H7 (cell line): Measurements from ENCODE around the gene PIK3R5. TPM values are rescaled to one million over a fixed set of nuclear protein-coding genes. Genes with fewer than 3 reads are reported as not detected.

ENCODE experiments used
- DNase-seq: peaks from one replicate; pipeline ENCODE4 v3.0.0; 2012
- H3K27me3 ChIP-seq: 2 replicates; pipeline ENCODE4 v1.6.0; 2011; ENCODE audit warnings: mild to moderate bottlenecking, low read length; ENCODE audit not compliant: control insufficient read depth, insufficient read depth
- H3K36me3 ChIP-seq: replicated peaks from 2 replicates; pipeline ENCODE4 v1.5.1; 2011; ENCODE audit warnings: low read length; ENCODE audit not compliant: control insufficient read depth, insufficient read depth
- H3K4me3 ChIP-seq: 2 replicates; pipeline ENCODE4 v1.5.1; 2011; ENCODE audit warnings: low read depth, mild to moderate bottlenecking, control low read depth, low read length, moderate library complexity; ENCODE audit not compliant: insufficient read depth
- total RNA-seq: library from RNA; depleted of rRNA; stranded (reverse); fragments of >200 nt; shearing (Covaris generic); gene quantifications from 2 replicates; pipeline ENCODE4 v1.2.3, GENCODE V29; 2014

Gene PIK3R5
- total RNA-seq, 1 experiment from 2014 or later: 33.6 TPM

- Histone ChIP-seq H3K36me3 (no peaks in the 10 kb centered on the region), H3K4me3 (no peak overlapping the region), H3K27me3 (no peaks in the 10 kb centered on the region)
- no peak for DNase-seq
Observed at GRCh38 chr17:8912084-8912981, 53.2 kb downstream of the PIK3R5 start.

- Histone ChIP-seq H3K4me3 (no peak overlapping the region), H3K27me3 (no peaks in the 10 kb centered on the region), H3K36me3 (no peaks in the 10 kb centered on the region)
- no peak for DNase-seq
Observed at GRCh38 chr17:8910969-8911604, 54.4 kb downstream of the PIK3R5 start.

- DNase-seq: no peak
- Histone ChIP-seq H3K27me3 (no peaks in the 10 kb centered on the region), H3K36me3 (no peaks in the 10 kb centered on the region), H3K4me3 (no peak overlapping the region)
Observed at GRCh38 chr17:8909586-8910270, 55.8 kb downstream of the PIK3R5 start.

GRCh38 chr17:8905331-8905730, 60.2 kb downstream of the PIK3R5 start:
- DNase-seq: no peak
- H3K36me3 ChIP-seq: no peaks in the 10 kb centered on the region
- no peak overlapping the region for H3K4me3 ChIP-seq
- no peaks in the 10 kb centered on the region for H3K27me3 ChIP-seq

DNA sequence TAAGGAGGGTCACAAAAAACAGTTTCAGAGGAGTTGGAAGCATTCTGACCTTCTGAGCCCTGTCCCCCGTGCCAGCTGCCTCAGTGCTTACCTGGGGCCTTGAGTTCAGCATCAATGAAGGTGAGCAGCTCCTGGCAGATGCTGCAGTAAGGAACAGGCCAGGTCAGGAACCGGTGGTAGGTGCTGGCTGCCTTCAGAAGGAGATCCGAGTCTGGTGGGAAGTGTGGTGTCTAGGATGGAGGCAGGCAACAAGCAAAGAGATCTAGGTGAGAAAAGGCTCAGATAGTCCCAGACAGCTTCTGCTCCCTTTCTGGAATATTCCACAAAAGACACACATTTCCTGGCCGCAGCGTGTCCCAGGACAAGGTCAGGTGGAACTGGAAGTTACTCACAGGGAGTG, 60.8 kb downstream of the PIK3R5 start:
- H3K4me3 ChIP-seq: no peak overlapping the region
- H3K27me3 ChIP-seq: no peaks in the 10 kb centered on the region
- H3K36me3 ChIP-seq: no peaks in the 10 kb centered on the region
- no peak for DNase-seq

- Histone ChIP-seq H3K36me3 (no peaks in the 10 kb centered on the region), H3K27me3 (no peaks in the 10 kb centered on the region), H3K4me3 (no peak overlapping the region)
- DNase-seq: no peak
Observed at GRCh38 chr17:8904201-8904600, 61.3 kb downstream of the PIK3R5 start.

- DNase-seq: no peak
- H3K27me3 ChIP-seq: no peaks in the 10 kb centered on the region
- no peaks in the 10 kb centered on the region for H3K36me3 ChIP-seq
- no peak overlapping the region for H3K4me3 ChIP-seq
Observed at GRCh38 chr17:8900626-8901585, 64.6 kb downstream of the PIK3R5 start.

DNA sequence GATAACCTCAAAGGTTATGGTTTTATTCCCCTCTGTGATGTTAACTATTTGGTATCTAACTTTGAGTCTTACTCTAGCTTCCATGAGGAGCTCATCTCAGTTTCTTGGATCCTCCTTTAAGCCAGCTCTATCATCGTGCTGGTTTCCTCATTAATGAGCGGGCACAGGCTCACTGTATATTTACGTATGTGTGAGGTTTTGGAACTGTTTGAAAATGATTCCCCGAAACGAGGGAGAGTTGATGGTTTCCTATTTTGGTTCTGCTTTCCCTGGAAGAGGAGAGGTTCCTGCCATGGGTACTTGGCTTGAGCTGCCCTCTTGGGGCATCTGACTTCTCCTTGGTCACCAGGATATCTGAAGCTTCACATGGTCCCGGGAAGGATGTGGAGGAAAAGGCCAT, 65.3 kb downstream of the PIK3R5 start:
- no peaks in the 10 kb centered on the region for H3K27me3 ChIP-seq
- no peak overlapping the region for H3K4me3 ChIP-seq
- no peaks in the 10 kb centered on the region for H3K36me3 ChIP-seq
- no peak for DNase-seq

DNA sequence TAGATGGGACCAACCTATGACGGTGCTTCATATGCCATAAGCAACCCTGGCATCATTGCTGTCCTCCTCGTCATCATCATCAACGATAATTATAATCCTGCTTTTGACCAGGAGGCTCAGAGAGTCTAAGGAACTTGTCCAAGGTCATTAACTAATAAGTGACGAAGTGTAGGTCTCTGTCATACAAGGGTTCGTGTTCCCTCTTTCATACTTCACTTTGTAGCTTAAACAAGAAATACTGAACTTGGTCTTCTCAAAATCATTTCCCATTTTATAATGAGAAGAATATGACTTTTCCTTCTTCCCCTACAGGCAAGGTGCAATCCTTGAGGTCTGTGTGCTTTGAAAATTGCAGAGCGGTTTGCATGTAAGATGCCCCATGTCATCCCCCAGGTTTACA, 66.9 kb downstream of the PIK3R5 start:
- DNase-seq: no peak
- H3K4me3 ChIP-seq: no peak overlapping the region

DNA sequence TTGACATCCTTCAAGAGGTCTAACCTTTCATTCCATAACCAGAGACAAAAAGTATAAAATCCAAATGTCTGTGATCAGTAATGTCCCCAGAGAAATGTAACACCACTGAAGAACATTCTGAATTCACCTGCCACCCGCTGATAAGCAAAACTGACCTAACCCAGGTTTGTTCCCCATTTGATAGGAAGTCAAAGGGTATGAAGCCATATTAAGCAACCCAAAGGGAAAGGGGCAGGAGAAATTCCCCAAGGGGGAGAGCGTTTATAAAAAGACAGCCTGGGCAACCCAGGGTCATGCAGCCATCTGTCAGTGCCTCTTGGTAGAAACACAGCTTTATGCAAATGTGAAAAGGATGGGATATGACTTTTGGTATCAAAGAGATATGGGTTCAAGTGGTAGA, 67.4 kb downstream of the PIK3R5 start:
- Histone ChIP-seq H3K36me3 (no peaks in the 10 kb centered on the region), H3K27me3 (no peaks in the 10 kb centered on the region; the same call in 1 of the 2 replicates), H3K4me3 (no peak overlapping the region)
- no peak for DNase-seq

More for the DNA sequence above, 66.9 kb downstream of the PIK3R5 start:
- Histone ChIP-seq H3K27me3 (no peaks in the 10 kb centered on the region; the same call in 1 of the 2 replicates), H3K36me3 (no peaks in the 10 kb centered on the region)

DNA sequence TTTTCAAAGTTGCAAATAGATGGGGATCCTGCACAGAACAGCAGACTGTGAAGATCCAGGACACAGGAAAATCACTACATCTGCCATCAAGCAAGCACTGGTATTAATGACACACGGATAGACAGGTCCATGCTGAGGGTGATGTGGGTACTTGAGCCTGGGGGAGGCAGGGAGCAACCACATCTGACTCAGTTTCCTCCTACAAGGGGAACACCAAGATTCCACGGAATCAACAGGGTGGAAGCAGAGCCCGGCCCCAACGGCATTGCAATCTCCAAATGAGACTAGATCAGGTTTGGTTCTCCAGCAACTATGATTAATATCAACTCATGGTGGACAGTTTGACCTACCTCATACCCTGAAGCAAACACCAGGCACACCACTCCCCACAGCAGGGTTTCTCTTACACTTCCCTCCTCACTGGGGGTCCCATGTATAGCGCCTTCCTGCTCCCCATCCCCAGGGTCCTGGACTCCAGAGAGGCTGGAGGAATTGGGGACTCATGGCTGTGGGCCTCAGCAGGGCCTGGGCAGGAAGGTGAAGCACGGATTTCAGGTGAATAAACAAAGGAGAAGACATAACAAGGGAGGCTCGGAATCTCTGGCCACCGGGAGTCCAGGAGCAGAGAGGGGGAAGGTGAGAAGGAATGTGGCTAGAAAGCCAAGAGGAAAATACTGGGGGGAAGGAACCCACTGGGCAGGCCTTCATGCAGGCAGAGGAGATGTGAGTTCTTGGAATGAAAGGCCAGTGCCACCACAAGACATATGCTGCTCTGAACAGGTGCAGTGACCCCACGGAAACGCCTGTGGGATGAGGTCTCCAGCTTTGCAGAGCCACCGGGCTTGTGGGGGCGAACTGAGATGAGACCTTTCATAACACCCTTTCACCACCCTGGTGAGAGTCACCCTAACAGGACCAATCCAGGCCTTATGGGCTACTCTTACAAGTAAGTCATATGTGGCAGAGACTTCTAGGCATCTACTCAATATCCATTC, 68.6 kb downstream of the PIK3R5 start:
- Histone ChIP-seq H3K27me3 (no peaks in the 10 kb centered on the region; the same call in 1 of the 2 replicates), H3K36me3 (no peaks in the 10 kb centered on the region), H3K4me3 (no peak overlapping the region)
- DNase-seq: no peak

- Histone ChIP-seq H3K36me3 (no peaks in the 10 kb centered on the region), H3K27me3 (no peaks in the 10 kb centered on the region; the same call in 1 of the 2 replicates)
Observed at GRCh38 chr17:8896087-8896486, 69.4 kb downstream of the PIK3R5 start.

More at GRCh38 chr17:8896087-8896486, 69.4 kb downstream of the PIK3R5 start:
- no peak for DNase-seq
- no peak overlapping the region for H3K4me3 ChIP-seq
